ENCODE measurements around the gene UST. TPM values are rescaled to one million over a fixed set of nuclear protein-coding genes. Genes with fewer than 3 reads are reported as not detected.

The UST gene
- polyA plus RNA-seq, 1 donor (not counting 4 experiments of a cell fraction or from before 2014, with no cell fraction given), result 6.1 TPM

- Histone ChIP-seq H3K4me1 (ENCODE audit: control insufficient read depth, extremely low read depth, insufficient read depth, low read length) (no peaks in the 10 kb centered on the region), H3K27ac (ENCODE audit: control insufficient read depth, insufficient read depth, low read length) (no peak overlapping the region), H3K4me2 (ENCODE audit: control insufficient read depth, extremely low read depth, insufficient read depth, low read depth, low read length) (no peak overlapping the region), H3K9ac (ENCODE audit: control insufficient read depth, extremely low read depth, insufficient read depth, low read length) (no peak overlapping the region), H3K36me3 (ENCODE audit: control insufficient read depth in 2 of 2, extremely low read depth in 1 of 2, insufficient read depth in 2 of 2, low read length in 2 of 2) (no peaks in the 10 kb centered on the region), H2AFZ (ENCODE audit: control insufficient read depth, low read length) (no peak overlapping the region), H3K9me1 (ENCODE audit: control insufficient read depth, extremely low read depth, insufficient read depth, low read length) (no peaks in the 10 kb centered on the region), H3K9me3 (ENCODE audit: control insufficient read depth, low read depth, low read length) (no peaks in the 10 kb centered on the region), H3K79me2 (ENCODE audit: control insufficient read depth, insufficient read depth, low read length) (no peaks in the 10 kb centered on the region), H3K27me3 (ENCODE audit: control insufficient read depth, extremely low read depth, insufficient read depth, low read length) (no peaks in the 10 kb centered on the region), H4K20me1 (ENCODE audit: control insufficient read depth, extremely low read depth, insufficient read depth, low read length) (no peaks in the 10 kb centered on the region), H3K4me3 (ENCODE audit: control insufficient read depth in 2 of 3, extremely low read depth in 1 of 3, insufficient read depth in 2 of 3, low read depth in 1 of 3, low read length in 3 of 3) (no peak overlapping the region)
- no peak for FAIRE-seq
- dilution Hi-C loops (cut with MboI; ENCODE audit: extremely low pct_ligation_motif_present, low sequenced_read_pairs), result no loop called here
- no peak for DNase-seq (ENCODE audit: low read depth, low spot score)
- no peak for TF ChIP-seq EZH2 (IDR thresholded peaks at IDR 0.05; ENCODE audit: low read length)
- TF ChIP-seq, protein P1, sequence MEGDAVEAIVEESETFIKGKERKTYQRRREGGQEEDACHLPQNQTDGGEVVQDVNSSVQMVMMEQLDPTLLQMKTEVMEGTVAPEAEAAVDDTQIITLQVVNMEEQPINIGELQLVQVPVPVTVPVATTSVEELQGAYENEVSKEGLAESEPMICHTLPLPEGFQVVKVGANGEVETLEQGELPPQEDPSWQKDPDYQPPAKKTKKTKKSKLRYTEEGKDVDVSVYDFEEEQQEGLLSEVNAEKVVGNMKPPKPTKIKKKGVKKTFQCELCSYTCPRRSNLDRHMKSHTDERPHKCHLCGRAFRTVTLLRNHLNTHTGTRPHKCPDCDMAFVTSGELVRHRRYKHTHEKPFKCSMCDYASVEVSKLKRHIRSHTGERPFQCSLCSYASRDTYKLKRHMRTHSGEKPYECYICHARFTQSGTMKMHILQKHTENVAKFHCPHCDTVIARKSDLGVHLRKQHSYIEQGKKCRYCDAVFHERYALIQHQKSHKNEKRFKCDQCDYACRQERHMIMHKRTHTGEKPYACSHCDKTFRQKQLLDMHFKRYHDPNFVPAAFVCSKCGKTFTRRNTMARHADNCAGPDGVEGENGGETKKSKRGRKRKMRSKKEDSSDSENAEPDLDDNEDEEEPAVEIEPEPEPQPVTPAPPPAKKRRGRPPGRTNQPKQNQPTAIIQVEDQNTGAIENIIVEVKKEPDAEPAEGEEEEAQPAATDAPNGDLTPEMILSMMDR (optimal IDR thresholded peaks at IDR 0.05 in 1 of 3, IDR thresholded peaks at IDR 0.05 in 1 of 3, conservative IDR thresholded peaks at IDR 0.05 in 1 of 3; ENCODE audit: extremely low read depth in 1 of 3, insufficient read depth in 2 of 3, low read length in 3 of 3), result no peak
Measured at GRCh38 chr6:148906386-148906785, 159.6 kb downstream of the UST start.

DNA sequence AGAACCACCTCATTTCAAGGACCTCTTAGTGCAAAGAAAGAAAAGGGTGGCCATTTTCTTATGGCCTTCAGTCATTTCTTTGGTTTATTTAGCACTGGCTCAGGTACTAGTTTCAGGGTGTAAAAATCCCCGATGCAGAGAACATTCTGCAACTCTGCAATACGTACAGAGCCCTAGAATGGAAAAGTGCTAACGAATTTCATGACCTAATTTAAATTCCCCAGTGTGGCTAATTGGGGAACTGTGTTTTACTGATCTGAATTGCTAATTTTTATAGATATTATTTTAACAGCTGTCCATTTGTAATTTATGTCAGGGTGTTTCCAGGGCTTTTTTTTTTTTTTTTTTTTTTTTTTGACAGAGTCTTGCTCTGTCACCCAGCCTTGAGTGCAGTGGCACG is 160.7 kb downstream of the UST start:
- Histone ChIP-seq H3K79me2 (ENCODE audit: control insufficient read depth, insufficient read depth, low read length) (no peaks in the 10 kb centered on the region), H3K27ac (ENCODE audit: control insufficient read depth, insufficient read depth, low read length) (no peak overlapping the region), H4K20me1 (ENCODE audit: control insufficient read depth, extremely low read depth, insufficient read depth, low read length) (no peaks in the 10 kb centered on the region), H3K36me3 (ENCODE audit: control insufficient read depth in 2 of 2, extremely low read depth in 1 of 2, insufficient read depth in 2 of 2, low read length in 2 of 2) (no peaks in the 10 kb centered on the region), H3K27me3 (ENCODE audit: control insufficient read depth, extremely low read depth, insufficient read depth, low read length) (no peaks in the 10 kb centered on the region), H3K4me1 (ENCODE audit: control insufficient read depth, extremely low read depth, insufficient read depth, low read length) (no peaks in the 10 kb centered on the region), H3K9me1 (ENCODE audit: control insufficient read depth, extremely low read depth, insufficient read depth, low read length) (no peaks in the 10 kb centered on the region), H3K9me3 (ENCODE audit: control insufficient read depth, low read depth, low read length) (no peaks in the 10 kb centered on the region), H3K4me2 (ENCODE audit: control insufficient read depth, extremely low read depth, insufficient read depth, low read depth, low read length) (no peak overlapping the region), H2AFZ (ENCODE audit: control insufficient read depth, low read length) (no peak overlapping the region), H3K4me3 (ENCODE audit: control insufficient read depth in 2 of 3, extremely low read depth in 1 of 3, insufficient read depth in 2 of 3, low read depth in 1 of 3, low read length in 3 of 3) (no peak overlapping the region), H3K9ac (ENCODE audit: control insufficient read depth, extremely low read depth, insufficient read depth, low read length) (no peak overlapping the region)
- dilution Hi-C loops (cut with MboI; ENCODE audit: extremely low pct_ligation_motif_present, low sequenced_read_pairs), result no loop called here
- TF ChIP-seq, protein P1 (optimal IDR thresholded peaks at IDR 0.05 in 1 of 3, IDR thresholded peaks at IDR 0.05 in 1 of 3, conservative IDR thresholded peaks at IDR 0.05 in 1 of 3; ENCODE audit: extremely low read depth in 1 of 3, insufficient read depth in 2 of 3, low read length in 3 of 3), result no peak
- no peak for TF ChIP-seq EZH2 (IDR thresholded peaks at IDR 0.05; ENCODE audit: low read length)
- no peak for FAIRE-seq
- DNase-seq (ENCODE audit: low read depth, low spot score), result no peak
